Measurements from ENCODE around the gene GRHL1.

GRHL1 gene

DNA sequence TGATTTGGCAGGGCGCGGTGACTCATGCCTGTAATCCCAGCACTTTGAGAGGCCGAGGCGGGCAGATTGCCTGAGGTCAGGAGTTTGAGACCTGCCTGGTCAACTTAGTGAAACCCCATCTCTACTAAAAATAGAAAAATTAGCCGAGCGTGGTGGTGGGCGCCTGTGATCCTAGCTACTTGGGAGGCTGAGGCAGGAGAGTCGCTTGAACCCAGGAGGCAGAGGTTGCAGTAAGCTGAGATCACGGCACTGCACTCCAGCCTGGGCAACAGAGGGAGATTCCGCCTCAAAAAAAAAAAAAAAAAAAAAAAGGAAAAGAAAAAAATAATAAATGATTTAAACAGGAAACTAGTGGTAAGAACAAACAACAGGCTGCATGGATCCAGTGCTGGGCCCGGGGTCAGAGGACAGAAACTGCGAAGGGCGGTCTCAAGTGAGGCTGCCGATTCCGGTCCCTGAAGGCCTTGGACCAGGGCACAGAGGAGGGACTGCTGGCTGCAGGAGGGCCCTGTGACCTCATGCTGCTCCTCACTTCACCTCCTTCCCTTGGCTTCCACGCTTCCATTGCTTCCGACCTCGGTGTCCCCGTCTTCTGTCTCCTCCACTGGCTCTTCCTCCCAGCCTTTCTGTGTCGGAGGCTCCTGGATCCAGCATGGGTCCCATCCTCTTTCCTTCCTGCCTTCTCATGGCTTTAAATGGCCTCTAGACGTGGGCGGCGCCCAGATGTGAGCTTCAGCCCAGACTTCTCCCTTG lies 2.1 kb upstream of the GRHL1 start:
- DNase-seq (ENCODE audit: low read depth in 3 of 3, low spot score in 1 of 3), result no peak

DNA sequence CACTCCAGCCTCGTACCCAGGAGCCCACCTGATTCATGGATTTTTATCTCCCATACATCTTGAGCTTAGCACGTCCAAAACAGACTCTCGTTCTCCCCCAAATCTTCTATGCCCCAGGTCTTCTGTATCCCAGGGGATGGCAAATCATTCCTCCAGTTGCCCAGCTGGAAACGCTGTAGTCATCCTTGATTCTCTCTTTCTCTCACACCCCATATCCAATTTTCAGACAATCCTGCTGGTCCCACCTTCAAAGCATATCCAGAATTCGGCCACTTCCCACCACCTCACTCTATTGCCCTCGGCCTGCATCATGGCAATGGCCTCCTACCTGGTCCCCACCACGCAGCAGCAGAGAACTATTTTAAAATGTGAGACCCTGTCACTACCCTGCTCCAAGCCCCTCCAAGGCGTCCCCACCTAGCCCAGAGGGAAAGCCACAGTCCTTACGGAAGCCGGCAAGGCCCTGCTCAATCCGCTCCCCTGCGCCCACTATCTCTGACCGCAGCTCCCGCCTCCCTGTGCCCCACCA lies 1.4 kb upstream of the GRHL1 start:
- no peak for DNase-seq (ENCODE audit: low read depth in 3 of 3, low spot score in 1 of 3)

DNA sequence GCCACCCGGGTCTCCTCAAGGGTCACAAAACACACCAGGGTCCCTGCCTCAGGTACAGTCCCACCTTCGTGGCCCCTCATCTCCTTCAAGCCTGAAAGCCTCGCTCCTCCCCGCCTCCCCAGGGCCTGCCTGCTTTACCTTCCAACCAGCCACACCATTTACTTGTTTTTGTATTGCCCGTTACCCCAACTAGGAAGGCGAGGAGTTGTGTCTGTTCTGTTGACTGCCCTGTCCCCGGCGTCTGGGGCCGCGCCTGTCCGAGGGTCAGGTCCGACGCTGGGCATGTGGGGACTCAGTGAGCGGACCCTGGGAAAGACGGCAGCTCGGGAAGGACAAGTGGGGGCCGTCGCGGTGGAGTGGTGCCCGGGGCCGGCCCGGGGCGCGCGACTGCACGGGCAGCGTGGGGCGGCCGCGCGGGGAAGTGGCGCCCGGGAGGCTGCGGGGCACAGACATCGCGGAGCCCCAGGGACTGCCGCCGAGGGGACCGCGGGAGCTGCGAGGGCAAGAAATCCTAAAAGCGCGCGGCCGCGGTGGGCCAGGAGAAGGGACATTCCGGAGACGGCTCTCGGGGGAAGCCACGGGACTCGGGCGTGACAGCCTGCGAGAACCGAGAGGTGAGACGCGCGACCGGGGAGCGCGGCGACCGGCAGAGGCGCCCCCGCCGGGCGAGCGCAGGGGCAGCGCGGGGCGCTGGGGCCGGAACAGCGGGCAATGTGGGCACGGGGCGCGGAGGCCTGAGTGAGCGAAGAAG lies 797 bp upstream of the GRHL1 start:
- no peak for DNase-seq (ENCODE audit: low read depth in 3 of 3, low spot score in 1 of 3)

DNA sequence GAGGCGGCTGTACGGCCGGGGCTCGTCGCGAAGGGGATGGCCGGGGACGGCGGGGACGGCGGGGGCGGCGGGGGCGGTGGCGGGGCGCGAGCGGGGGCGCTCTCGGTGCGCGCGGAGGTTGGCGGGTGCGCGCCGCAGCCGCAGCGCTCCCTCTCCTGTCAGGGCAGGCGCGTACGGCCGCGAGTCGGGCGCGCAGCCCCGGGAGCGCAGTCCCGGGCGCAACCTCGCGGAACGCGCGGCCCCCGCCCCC lies 296 bp upstream of the GRHL1 start:
- DNase-seq (ENCODE audit: low read depth in 3 of 3, low spot score in 1 of 3), result no peak

DNA sequence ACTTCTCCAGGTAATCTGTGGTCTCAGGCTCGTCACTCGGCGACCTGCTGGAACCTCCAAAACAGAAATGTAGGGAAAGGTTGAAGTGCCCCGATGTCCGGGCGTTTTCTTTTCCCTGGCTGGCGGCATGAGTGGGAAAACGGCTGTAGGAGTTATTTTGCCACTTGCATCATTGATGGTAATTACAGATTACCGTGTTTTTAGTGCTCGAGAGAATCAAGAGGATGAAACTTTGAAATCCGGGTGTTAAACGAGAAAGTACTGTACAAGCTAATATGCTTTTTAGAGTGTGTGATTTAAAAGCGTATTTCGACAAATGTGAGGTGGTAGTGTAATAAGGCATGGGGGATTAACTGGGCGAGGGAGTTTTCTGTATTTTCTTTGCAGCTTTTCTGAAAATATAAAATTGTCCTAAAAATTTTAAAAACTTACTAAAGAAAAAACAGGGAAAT lies 819 bp downstream of the GRHL1 start:
- no peak for DNase-seq (ENCODE audit: low read depth in 3 of 3, low spot score in 1 of 3)

DNA sequence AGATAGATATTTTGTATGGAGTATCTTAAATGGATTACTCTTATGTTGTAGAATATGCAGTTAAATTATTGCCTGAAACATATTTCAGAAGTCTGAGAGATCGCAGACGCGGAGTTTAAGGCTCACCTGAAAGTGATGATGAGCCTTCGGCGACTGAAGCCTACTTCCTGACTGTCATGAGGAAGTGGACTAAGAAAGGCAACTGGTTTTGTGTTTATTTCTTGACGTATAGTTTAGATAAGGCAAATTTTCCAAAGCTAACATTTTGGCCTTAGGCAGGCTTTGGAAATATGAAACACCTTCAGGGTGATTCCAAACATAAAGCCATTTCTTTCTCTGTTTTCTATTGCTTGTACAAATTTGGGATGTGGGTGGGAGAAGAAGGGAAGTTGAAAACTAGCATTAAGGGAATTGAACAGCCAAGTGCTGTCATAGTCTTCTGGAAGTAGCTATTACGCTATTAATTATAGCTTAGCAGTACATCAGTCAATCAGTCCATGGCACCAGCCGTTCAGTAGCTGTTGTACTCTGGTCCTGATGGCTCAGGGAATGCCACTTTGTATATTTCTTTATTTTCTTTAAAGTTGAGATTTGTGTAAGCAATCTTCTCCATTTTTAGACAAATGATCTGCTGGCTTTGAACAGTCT lies 1.5 kb downstream of the GRHL1 start:
- no peak for DNase-seq (ENCODE audit: low read depth in 3 of 3, low spot score in 1 of 3)

DNA sequence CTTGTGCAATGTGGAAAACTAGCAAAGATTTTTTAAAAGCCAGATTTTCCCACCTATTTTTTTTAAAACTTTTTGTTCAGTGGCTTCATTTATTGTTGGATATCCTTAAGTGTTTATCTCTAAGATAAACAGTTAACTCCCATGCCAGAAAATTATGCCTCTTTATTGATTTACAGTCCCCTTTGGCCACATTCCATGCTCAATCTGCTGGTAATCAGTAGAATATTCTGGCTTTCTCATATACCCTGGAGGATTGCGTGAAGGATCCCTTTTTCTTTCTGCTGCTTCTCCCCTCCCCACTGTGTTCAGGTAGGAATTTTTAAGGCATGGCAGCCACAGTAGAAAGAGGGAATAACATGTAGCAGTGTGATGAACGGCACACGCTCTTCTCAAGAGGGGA lies 2.6 kb downstream of the GRHL1 start:
- no peak for DNase-seq (ENCODE audit: low read depth in 3 of 3, low spot score in 1 of 3)

DNA sequence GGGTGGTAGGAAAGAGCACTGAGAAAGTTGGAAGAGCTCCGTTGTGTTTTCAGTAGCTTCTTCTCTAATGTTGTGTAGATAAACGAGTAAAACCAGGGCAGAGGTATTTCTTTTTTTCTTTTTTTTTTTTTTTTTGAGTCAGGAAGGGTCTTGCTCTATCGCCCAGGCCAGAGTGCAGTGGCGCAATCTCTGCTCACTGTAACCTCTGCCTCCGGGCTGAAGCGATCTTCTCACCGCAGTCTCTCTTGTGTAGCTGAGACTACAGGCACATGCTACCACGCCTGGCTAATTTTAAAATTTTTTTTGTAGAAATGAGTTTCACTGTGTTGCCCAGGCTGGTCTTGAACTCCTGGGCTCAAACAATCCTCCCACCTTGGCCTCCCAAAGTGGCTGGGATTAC lies 6.6 kb downstream of the GRHL1 start:
- DNase-seq (ENCODE audit: low read depth in 3 of 3, low spot score in 1 of 3), result no peak

DNA sequence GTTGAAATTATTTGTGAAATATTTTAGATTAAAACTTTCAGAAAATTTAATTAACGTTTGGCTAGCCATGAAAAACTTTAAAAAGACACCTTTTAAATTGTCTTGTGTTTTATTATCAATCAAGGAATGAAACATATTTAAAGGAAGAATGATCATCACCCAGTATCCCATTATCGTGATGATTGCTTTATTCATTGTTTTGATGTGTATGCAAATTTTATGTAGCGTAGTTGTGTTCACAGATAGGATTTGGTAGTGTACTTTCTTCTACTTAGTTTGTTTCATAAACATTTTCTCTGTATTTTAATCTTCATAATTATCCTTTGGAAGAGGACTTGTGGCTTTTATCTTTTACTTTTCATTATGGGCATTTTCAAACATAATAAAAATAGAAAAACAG lies 7.8 kb downstream of the GRHL1 start:
- DNase-seq (ENCODE audit: low read depth in 3 of 3, low spot score in 1 of 3), result no peak

DNA sequence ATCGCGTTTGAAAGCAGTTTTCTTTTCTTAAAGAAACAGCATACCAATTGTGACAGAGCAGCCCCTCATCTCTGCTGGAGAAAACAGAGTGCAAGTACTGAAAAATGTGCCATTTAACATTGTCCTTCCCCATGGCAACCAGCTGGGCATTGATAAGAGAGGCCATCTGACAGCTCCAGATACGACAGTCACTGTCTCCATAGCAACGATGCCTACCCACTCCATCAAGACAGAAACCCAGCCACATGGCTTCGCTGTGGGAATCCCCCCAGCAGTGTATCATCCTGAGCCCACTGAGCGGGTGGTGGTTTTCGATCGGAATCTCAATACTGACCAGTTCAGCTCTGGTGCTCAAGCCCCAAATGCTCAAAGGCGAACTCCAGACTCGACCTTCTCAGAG lies 9.5 kb downstream of the GRHL1 start:
- DNase-seq (ENCODE audit: low read depth in 3 of 3, low spot score in 1 of 3), result no peak

DNA sequence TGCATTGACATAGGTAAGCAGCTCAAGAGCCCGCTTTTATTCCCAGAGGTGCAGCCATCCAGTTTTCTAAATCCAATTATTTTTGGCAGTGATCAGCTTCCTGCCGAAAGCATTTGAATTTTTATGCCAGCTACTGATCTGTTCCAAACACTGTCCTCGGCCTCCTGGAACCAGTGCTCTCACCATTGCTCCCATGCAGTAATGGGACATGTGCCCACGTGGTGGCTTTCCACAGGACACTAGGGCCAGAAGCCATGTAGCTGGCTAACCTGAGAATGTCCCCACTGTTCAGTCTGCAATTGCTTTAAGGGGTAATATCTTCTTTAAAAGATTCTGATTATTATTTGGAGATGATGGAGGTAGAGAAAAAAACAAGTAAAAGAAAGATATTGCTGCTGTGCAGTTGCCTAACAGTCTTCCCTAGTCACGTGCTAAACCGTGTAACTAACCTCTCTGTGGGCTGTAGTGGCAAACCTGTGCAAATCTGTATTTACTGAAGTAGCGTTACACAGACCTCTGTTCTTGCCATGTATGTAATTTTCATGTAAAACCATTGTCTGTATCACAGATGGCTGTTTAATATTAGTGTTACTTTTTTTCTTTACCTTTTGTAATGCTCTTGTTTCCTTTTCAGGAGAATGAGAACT lies 13.0 kb downstream of the GRHL1 start:
- DNase-seq (ENCODE audit: low read depth in 3 of 3, low spot score in 1 of 3), result no peak

DNA sequence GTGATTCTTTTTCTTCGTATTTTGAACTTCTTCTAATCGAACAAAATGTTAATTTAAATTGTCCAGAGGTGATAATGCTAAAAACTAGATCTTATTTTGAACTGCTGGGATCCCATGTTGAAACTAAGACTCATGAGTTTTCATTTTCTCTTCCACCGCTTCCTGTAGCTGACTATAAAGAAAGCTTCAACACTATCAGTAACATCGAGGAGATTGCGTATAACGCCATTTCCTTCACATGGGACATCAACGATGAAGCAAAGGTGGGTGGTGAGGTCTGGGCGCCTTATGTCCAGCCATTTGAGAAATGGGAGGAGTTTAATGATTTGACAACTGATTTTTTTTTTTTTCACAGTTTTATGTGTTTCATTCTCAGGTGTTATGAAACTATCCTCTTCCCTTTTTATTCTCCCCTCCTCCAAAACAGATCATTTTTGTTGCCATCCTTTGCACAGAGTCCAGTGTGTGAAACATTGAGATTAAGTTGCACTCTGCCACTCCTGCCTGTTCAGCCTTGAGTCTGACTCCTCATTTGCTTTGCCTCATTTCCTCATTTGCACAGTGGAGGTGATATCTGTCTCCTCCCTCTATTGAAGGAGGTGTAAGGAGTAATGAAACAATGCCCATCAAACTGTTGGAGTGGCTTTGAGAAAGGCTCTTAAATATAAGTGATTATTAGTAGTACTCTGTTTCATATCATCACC lies 13.8 kb downstream of the GRHL1 start:
- DNase-seq (ENCODE audit: low read depth in 3 of 3, low spot score in 1 of 3), result no peak

DNA sequence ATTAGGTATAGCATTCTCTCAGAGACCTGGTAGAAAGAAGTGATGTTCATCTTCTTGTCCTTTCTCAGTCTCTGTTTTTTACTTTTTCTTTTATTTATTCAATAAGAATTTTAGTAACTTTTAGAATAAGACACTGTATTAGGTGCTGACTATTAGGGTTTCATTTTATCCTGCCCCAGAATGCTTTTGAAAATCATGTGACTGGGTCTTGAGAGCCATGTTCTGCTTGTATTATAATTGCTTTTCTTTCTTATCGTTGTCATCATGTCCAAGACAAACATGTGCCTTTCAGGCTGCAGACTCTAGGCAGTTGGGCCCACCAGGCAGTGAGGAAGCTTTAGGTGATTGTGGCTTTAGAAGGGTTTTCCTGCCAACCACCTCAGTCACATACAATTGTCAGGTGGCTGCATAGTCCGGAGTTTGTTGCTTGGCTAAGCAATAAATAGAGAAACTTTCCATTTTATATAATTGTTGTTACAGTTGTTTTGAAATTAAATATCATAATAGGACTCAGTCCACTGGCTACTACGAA lies 15.1 kb downstream of the GRHL1 start:
- no peak for DNase-seq (ENCODE audit: low read depth in 3 of 3, low spot score in 1 of 3)

DNA sequence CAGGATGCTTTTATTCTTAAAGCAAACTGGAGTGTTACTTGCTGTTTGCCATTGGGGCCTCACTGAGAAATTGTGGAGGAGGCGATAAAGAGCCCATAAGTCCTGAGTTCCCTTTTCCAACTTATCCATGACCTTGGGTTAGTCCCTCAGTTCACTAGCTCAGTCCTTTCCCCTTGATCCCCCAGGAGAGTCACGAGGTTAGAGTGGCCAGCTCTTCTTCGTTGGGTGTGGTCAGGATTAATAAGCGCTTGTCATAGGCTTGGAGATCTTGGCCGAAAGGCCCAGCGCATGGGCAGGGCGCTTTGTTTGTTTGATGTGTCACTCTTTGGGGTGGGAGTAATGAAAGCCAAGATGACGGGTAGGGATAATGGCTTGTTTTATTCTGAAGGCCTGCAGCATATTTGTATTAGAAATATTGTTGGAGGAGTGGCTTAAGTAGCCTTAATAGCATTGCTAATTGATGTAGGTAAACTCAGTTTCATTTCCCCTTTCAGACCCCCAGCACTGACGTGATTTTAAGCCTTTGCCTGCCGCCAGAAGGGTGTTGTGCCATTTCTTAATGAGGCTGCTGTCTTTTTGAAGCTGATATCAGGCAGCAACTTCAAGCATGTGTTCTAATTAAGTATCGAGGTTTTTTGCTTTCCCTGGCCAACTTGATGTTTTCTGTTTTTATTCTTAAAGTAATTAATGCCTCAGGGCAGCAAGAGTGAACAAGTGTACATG lies 15.7 kb downstream of the GRHL1 start:
- DNase-seq (ENCODE audit: low read depth in 3 of 3, low spot score in 1 of 3), result no peak

DNA sequence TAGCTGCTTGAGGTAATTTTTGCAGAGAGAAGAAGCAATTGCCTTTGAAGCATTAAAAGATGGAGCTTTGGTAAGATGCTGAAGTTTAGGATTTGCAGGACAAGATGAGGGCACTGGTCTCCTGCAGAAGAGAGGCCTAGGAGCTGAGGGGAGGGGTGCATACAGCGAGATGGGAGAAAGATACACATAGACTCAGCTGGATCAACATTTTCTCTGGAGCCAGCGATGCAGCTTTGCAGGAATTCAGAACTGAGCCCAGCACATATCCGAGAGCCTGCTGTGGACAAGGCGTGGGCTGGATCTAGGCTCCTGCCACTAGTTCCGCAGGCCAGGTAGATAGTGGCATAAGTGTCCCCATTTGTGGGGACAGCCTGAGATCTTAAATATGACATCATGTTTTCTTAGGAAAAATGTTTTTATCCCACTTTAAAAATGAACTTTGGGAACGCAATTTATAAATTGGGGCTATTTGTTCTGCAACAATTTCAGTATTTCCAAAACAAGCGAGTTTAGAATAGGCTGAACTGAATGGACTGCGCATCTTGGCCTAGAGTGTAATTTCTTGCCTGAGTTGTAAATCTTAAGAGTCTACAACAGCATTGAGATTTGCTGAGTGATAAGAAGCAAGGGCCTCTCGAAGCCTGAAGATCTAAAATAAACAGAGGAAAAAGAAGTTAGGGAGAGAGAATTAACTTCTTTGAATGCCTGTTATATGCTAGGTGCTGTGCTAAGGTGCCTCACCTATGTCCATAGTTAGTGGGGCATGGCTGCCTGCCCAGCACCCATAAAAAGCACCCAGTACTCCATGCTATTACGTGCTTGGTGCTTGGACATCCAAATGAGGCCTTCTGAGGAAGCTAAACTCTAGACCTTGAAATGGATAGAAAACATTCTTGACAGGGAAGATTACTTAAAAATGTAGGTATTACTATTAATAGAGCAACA lies 17.3 kb downstream of the GRHL1 start:
- DNase-seq (ENCODE audit: low read depth in 3 of 3, low spot score in 1 of 3), result no peak

DNA sequence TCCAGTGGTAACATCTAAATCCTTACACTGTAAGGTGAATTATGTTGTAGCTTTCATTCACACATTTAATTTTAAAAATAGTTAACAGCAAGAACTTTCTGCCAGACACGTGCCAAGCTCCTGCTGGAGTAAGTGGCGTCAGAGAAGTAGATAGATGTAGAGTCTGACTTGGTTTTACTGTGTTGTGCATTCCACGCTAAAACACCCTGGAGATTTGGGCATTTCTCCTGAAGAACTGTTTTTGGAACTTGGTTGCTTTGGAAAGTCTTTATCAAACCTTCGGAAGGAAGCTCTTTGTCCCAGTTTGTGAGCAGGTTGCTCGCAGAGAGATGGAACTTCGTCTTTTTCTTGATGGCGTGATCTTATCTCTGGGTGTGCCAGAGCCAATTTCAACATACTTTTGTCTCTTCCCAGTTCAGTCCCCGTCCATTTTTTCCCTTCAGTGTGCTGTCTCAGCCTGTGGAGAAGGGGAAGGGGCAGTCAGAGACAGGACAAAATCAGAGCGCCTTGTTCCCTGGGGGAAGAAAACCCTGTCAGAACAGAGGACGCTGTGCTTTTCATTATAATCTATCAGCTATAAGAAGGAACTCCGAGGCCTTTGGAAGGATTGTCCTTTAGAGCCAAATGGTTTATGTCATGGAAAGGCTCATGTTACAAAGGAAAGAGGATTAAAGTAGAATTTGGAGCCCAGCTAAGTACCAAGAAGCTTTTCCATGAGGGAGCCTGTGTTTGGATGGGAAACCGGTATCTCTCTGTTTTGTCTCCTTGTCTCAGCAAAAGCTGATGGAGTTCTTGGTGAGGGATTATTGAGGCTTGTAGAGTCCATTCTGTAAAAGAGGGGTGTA lies 18.9 kb downstream of the GRHL1 start:
- DNase-seq (ENCODE audit: low read depth in 3 of 3, low spot score in 1 of 3), result no peak

DNA sequence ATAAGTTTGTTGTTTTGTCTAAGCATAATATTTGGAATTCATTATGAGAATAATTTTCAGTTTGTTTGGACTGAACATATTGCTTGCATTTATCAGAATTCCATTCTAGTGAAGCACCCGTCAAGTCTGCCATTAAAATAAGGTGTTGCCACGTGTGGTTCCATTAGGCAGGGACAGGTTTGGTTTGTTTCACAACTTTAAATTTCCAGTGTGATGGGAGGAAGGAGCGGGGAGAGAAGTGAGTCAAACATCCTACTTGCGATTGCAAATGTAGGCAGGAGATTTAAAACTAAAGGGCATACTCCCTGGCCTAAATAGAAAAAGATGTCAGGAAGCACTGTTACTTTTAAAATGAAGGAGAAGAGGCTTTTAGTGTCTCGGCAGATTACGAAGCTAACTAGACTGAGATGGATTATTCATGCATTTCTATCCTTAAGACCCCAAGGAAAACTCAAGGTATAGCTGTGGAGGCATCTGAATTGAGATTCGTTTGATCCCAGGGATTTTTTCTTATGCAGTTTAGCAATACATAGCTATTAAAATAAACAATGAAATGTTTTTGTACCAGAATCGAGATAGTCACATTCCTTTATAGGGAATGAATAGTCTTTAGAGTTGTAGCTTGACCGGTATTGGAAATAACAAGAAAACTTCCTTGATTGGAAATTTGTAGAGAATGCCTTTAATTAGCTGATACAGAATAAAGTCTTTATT lies 19.8 kb downstream of the GRHL1 start:
- no peak for DNase-seq (ENCODE audit: low read depth in 3 of 3, low spot score in 1 of 3)

DNA sequence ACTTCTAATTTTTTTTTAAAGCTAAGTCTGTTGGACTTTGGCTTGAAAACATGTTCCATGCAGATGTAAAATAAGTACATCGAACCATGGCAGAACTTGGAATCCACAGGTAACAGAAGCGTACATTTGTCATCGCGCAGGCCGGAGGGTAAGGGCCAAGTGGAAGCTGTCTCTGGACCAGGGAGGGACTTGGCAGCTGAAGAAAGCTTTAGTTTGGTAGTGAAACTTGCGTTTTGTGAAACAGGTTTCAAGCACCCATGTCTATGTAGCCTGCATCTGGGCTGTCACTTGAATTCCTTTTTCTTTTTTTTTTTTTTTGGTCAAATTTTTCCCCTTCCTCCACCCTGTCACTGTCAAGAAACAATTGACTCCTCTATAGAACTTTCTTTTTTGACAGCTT lies 20.4 kb downstream of the GRHL1 start:
- no peak for DNase-seq (ENCODE audit: low read depth in 3 of 3, low spot score in 1 of 3)

Measured in stimulated activated CD4-positive, alpha-beta T cell treated with anti-CD3 and anti-CD28 coated beads, TNF-alpha, amount 100 ng/mL, for 1 hour (primary cell).